BLaER1 (cell line): ENCODE measurements around the gene SMPD3.
"Not testable (repeated sequence)": the region's sequence is repeated elsewhere in the genome, so short reads cannot be mapped to it uniquely, and the experiment has no call there.

ENCODE experiments used
- H3K27ac ChIP-seq: shearing (Covaris generic); formaldehyde crosslinking; 2 replicates; pipeline ENCODE4 v1.8.1; 2022
- H3K27me3 ChIP-seq: shearing (Covaris generic); formaldehyde crosslinking; 2 replicates; pipeline ENCODE4 v1.8.1; 2022
- H3K36me3 ChIP-seq: shearing (Covaris generic); formaldehyde crosslinking; 2 replicates; pipeline ENCODE4 v1.8.1; 2022
- H3K4me1 ChIP-seq: shearing (Covaris generic); formaldehyde crosslinking; 2 replicates; pipeline ENCODE4 v1.8.1; 2022
- H3K4me2 ChIP-seq: shearing (Covaris generic); formaldehyde crosslinking; 2 replicates; pipeline ENCODE4 v1.8.1; 2022
- H3K4me3 ChIP-seq: shearing (Covaris generic); formaldehyde crosslinking; 2 replicates; pipeline ENCODE4 v1.8.1; 2022
- H3K9ac ChIP-seq: shearing (Covaris generic); formaldehyde crosslinking; 2 replicates; pipeline ENCODE4 v1.8.1; 2022
- H3K9me3 ChIP-seq: shearing (Covaris generic); formaldehyde crosslinking; 2 replicates; pipeline ENCODE4 v1.8.1; 2022
- H4K20me1 ChIP-seq: shearing (Covaris generic); formaldehyde crosslinking; 2 replicates; pipeline ENCODE4 v1.8.1; 2022
- Cebpa-rat ChIP-seq: shearing (Covaris generic); IDR thresholded peaks from 2 replicates; pipeline ENCODE4 v1.8.1; 2022

The SMPD3 gene

DNA sequence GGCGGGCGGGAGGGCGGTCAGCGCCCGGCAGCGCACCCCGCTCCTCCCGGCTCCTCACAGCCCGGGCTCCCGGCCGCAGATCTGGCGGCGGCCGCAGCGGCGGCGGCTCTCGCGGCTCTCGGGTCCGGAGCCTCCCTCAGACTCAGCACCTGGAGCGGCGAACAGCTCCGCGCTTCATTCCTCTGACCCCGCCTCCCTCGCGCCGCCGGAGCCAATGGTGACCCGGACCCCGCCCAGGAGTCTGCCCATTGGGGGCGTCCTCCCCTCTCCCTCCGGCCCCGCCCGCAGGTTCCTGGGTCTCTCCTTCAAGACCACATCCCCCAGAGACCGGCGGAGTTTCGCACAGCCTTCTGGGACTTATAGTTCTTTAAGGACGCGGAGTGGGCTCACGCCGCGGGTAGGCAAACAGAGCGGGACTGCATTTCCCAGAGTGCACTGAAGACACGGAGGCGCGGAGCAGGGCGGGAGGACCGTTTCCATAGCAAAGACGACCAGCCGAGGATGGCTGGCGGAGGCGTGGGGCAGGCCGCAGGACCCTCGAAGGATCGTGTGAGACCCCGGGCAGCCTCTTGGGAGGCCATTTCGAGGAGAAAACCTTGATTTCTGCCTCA, at the start of gene SMPD3:
Gene SMPD3 (minus strand): TSS at position 149 of the 611 bp plus-strand sequence. CDS start 76,327 bp downstream, outside the sequence.
- no peaks in the 10 kb centered on the region for H3K36me3 ChIP-seq
- peak within 1 kb of the TSS; percentile 92 for H3K4me2 ChIP-seq
- no peak within 1 kb of the TSS for H3K9ac ChIP-seq
- no peaks in the 10 kb centered on the region for H3K9me3 ChIP-seq
- peaks cover 17% of the 10 kb centered on the region for H3K27me3 ChIP-seq
- H3K4me1 ChIP-seq: peaks cover 17% of the 10 kb centered on the region
- no peak within 1 kb of the TSS for H3K27ac ChIP-seq
- H4K20me1 ChIP-seq: peaks cover 19% of the 10 kb centered on the region
- TF ChIP-seq Cebpa-rat: no peak
- peak within 1 kb of the TSS; percentile 59 for H3K4me3 ChIP-seq

DNA sequence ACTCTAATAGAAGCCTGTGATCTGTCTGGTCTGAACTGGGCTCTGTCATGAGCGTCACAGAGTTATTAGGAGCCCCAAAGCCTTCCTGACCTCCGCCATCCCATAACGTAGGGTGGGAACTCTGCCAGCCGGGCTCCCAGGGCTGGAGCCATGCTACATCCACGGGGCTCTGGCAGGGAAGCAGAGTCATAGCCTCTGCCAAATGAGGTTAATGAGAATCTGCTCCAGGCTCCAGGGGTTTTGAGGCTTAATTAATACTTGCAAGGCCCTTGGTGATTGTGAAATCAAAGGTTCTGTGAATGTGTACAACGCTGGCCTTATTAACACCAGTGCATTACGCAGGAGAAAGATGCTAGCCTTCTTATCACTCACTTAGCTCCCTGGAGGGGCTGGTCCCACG, 48.4 kb upstream of the SMPD3 start:
- H3K9ac ChIP-seq: no peak overlapping the region
- TF ChIP-seq Cebpa-rat: peak; percentile 28; the same call in 1 of the 2 replicates
- peak overlapping the region; percentile 39 for H3K4me2 ChIP-seq
- H3K27me3 ChIP-seq: no peaks in the 10 kb centered on the region
- H3K9me3 ChIP-seq: peaks cover 21% of the 10 kb centered on the region
- no peak overlapping the region for H3K4me3 ChIP-seq
- H3K27ac ChIP-seq: no peak overlapping the region
- H4K20me1 ChIP-seq: no peaks in the 10 kb centered on the region
- peaks cover 10% of the 10 kb centered on the region; the same call in 1 of the 2 replicates for H3K36me3 ChIP-seq
- H3K4me1 ChIP-seq: peaks cover 55% of the 10 kb centered on the region

DNA sequence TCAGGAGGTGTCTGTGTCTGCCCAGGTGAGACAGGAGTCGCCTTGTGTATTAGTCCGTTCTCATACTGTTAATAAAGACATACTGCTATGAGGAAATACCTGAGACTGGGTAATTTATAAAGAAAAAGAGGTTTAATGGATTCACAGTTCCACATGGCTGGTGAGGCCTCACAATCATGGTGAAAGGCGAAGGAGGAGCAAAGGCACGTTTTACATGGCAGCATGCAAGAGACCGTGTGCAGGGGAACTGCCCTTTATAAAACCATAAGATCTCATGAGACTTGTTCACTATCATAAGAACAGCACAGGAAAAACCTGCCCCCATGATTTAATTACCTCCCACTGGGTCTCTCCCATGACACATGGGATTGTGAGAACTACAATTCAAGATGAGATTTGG, 46.0 kb upstream of the SMPD3 start:
- not testable (repeated sequence) for H3K4me2 ChIP-seq, H3K27me3 ChIP-seq, H4K20me1 ChIP-seq, H3K27ac ChIP-seq, H3K9ac ChIP-seq, H3K4me3 ChIP-seq
- peaks cover 78% of the 10 kb centered on the region for H3K4me1 ChIP-seq
- peaks cover 10% of the 10 kb centered on the region; the same call in 1 of the 2 replicates for H3K36me3 ChIP-seq
- H3K9me3 ChIP-seq: peaks cover 21% of the 10 kb centered on the region

DNA sequence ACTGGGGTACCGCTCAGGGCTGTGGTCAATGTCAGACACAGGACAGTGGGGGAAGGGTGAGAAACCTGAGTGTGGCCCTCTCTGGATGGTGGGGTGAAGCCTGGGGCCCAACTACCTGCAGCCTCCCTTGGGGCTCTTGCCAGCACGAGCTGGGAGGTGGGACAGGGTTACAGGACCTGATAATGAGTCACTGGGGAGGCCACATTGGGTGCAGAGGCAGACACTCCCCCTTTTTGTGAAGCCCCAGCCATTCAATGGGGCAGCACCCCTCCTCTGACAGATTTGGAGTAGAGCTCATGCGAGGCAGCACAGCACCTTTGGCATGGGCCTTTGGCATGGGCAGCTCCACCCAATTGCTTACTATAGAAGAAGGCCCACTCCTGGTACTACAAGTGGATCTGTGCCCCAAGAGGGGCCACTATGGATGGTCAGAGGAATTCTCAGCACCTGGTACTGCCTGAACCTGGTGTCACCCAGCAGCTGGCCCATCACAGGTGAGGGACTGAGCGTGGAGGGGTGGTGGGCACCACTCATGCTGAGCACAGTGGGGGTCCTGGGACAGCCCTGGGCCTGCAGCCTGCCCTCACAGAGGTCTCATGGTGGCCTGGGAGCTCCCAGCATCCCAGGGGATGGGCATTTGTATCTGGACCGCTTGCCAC, 45.2 kb upstream of the SMPD3 start:
- Histone ChIP-seq H3K9ac (peak overlapping the region; percentile 32; the same call in 1 of the 2 replicates), H3K9me3 (peaks cover 21% of the 10 kb centered on the region), H3K4me1 (peaks cover 71% of the 10 kb centered on the region), H3K4me3 (no peak overlapping the region), H3K27ac (peak overlapping the region; percentile 71; the same call in 1 of the 2 replicates), H3K27me3 (no peaks in the 10 kb centered on the region), H3K36me3 (peaks cover 10% of the 10 kb centered on the region; the same call in 1 of the 2 replicates), H3K4me2 (peak overlapping the region; percentile 92), H4K20me1 (no peaks in the 10 kb centered on the region)
- no peak for TF ChIP-seq Cebpa-rat

DNA sequence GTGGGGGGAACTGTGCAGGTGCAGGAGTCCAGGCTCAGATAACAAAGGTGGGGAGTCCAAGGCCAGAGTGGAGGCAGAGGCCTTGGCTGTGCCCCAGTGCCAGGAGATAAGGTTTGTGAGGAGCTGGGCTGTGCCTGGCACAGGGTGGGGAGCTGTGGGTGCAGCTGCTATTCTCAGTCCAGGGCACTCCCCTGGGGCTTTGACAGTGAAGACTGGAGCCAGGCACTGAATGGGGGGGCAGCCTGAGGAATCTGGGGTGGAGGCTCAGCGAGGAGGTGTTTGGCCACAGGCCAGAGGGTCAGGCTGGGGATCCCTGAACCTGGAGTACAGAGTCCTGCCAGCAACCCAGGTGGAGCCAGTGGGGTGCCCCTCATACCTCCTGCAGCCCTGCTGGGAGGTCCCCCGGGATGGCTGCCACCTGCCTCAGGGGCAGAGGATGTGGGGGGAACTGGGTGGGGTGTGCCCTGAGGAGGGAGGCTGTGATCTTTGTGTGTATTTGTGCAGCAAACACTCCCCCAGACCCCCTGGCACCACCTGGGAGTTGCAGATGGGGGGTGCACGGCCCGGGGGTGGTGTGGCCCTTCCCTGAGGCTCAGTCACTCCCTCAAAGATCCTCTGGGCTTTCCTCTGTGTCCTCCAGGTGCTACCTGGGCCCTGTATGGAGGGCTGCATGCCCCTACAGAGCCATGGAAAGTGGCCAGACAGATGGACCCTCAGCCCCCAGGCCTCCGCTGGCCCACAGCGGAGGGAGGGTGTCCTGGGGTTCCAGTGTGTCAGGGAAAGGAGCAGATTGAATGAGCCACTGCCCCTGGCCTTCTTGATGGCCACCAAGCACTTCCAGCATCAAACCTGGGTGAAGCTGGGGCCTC, 44.5 kb upstream of the SMPD3 start:
- peak overlapping the region; percentile 32; the same call in 1 of the 2 replicates for H3K9ac ChIP-seq

DNA sequence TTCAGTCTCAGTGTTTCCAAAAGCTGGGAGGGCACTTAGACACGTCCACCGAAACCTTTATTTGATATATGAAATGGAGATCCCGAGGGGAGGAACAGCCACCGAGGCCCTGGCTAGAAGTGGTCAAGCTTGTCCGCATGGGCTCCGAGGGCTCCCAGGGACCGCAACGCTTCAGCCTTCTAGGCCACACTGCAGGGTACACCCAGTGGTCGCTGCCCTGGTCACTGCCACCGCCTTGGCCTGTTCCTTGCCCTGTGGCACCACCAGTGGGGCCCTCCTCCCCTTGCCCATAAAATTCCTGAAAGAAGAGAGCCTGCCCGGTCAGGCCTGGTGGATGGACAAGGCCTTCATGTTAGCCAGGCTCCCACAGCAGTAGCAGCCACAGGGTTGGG, 43.8 kb upstream of the SMPD3 start:
- peaks cover 10% of the 10 kb centered on the region; the same call in 1 of the 2 replicates for H3K36me3 ChIP-seq
- H4K20me1 ChIP-seq: no peaks in the 10 kb centered on the region
- TF ChIP-seq Cebpa-rat: no peak
- H3K27ac ChIP-seq: peak overlapping the region; percentile 71
- peak overlapping the region; percentile 45; the same call in 1 of the 2 replicates for H3K4me3 ChIP-seq
- H3K9ac ChIP-seq: peak overlapping the region; percentile 68
- no peaks in the 10 kb centered on the region for H3K27me3 ChIP-seq
- peaks cover 78% of the 10 kb centered on the region for H3K4me1 ChIP-seq
- peaks cover 21% of the 10 kb centered on the region for H3K9me3 ChIP-seq
- H3K4me2 ChIP-seq: peak overlapping the region; percentile 92

More for the DNA sequence above, 44.5 kb upstream of the SMPD3 start:
- peak overlapping the region; percentile 71 for H3K27ac ChIP-seq
- no peak for TF ChIP-seq Cebpa-rat
- peak overlapping the region; percentile 92 for H3K4me2 ChIP-seq
- peaks cover 73% of the 10 kb centered on the region for H3K4me1 ChIP-seq
- peaks cover 10% of the 10 kb centered on the region; the same call in 1 of the 2 replicates for H3K36me3 ChIP-seq
- H4K20me1 ChIP-seq: no peaks in the 10 kb centered on the region
- H3K4me3 ChIP-seq: peak overlapping the region; percentile 45; the same call in 1 of the 2 replicates
- H3K27me3 ChIP-seq: no peaks in the 10 kb centered on the region
- peaks cover 21% of the 10 kb centered on the region for H3K9me3 ChIP-seq

DNA sequence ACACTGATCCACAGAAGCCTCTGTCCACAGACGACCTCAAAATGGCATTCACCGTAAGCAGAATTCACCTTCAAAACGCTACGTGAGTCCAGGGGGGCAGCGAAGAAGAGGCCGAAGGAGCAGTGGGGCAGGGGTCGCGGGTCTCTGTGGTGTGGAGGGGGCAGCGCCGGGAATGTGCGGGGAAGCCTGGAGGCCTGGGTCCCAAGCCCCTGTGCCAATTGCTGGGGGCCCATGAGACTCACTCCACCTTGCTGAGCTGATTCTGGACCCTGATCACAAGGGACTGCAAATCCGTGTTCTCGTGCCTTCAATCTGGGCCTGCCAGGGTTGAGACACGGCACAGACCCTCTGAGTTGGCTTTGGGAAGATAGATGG, 43.3 kb upstream of the SMPD3 start:
- Histone ChIP-seq H3K9ac (peak overlapping the region; percentile 68), H3K27me3 (no peaks in the 10 kb centered on the region), H3K4me3 (peak overlapping the region; percentile 47), H3K4me1 (peaks cover 78% of the 10 kb centered on the region), H3K9me3 (peaks cover 21% of the 10 kb centered on the region), H4K20me1 (no peaks in the 10 kb centered on the region), H3K36me3 (peaks cover 10% of the 10 kb centered on the region; the same call in 1 of the 2 replicates), H3K4me2 (peak overlapping the region; percentile 92), H3K27ac (peak overlapping the region; percentile 71)
- no peak for TF ChIP-seq Cebpa-rat

DNA sequence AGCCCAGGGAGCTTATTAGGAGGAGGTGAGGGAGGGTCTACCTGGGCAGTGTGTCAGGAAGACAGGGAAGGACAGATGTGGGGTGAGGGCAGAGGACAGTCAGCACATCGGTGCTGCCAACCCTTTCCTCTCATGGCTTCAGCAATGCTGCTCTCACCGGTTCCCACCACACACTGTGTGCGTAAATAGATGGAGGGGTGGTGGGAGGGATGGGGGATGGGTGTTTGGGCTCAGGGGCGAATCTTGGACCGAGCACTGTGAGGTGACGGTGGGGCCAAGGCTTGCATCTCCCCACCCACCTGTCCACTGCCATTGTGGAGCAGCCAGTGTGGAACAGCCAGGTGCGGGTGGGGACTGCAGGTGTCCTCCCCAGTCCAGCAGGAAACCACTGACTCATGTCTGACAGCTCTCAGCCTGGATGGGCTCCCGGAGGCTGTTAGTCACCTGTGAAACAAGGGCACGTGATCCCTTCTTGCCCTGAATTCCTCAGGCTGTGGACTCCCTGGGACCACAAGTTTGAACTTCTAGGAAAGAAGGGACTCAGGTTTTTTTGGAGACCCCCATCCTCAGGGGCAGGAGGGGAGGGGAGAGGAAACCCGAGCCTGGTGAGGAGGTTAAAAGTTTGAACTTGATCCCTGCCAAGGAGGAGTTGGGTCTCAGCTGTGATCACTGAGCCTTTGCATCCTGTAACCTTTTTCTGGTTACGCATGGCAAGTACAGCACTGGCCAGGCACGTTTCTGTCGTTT, 42.7 kb upstream of the SMPD3 start:
- Histone ChIP-seq H3K27ac (peak overlapping the region; percentile 71), H3K4me3 (peak overlapping the region; percentile 47), H4K20me1 (no peaks in the 10 kb centered on the region), H3K27me3 (no peaks in the 10 kb centered on the region), H3K4me2 (peak overlapping the region; percentile 92), H3K9me3 (peaks cover 21% of the 10 kb centered on the region), H3K4me1 (peaks cover 73% of the 10 kb centered on the region), H3K36me3 (peaks cover 10% of the 10 kb centered on the region; the same call in 1 of the 2 replicates), H3K9ac (peak overlapping the region; percentile 68)
- TF ChIP-seq Cebpa-rat: no peak

DNA sequence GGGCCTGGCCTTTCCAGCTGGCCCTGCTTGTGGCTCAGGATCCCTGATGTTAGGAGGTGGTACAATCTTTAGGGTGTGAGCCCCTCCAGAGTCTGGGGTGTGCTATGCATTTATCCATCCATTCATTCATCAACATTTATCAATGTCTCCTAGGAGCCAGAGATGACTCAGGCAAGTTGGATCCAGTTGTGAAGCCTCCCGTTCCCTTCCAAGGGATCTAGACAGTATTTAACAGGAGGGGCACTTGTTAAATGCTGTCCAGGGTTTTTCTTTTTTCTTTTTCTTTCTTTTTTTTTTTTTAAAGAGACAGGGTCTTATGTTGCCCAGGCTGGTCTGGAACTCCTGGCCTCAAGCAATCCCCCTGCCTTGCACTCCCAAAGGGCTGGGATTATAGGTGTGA, 42.0 kb upstream of the SMPD3 start:
- TF ChIP-seq Cebpa-rat: no peak
- no peak overlapping the region for H3K9ac ChIP-seq
- H3K4me1 ChIP-seq: peaks cover 67% of the 10 kb centered on the region
- peaks cover 10% of the 10 kb centered on the region; the same call in 1 of the 2 replicates for H3K36me3 ChIP-seq
- no peak overlapping the region for H3K4me3 ChIP-seq
- peak overlapping the region; percentile 71; the same call in 1 of the 2 replicates for H3K27ac ChIP-seq
- H3K9me3 ChIP-seq: peaks cover 20% of the 10 kb centered on the region
- H4K20me1 ChIP-seq: no peaks in the 10 kb centered on the region
- H3K27me3 ChIP-seq: no peaks in the 10 kb centered on the region
- peak overlapping the region; percentile 92 for H3K4me2 ChIP-seq
